HCT116 (cell line): Measurements from ENCODE around the gene LYRM1. TPM values are rescaled to one million over a fixed set of nuclear protein-coding genes. Genes with fewer than 3 reads are reported as not detected.
"Not testable (repeated sequence)": the region's sequence is repeated elsewhere in the genome, so short reads cannot be mapped to it uniquely, and the experiment has no call there.

Source experiments
- ATAC-seq: fragments of 200-7000 bp; cut with Tn5 transposase; 2 replicates; pipeline ENCODE4 v1.9.1; 2020; ENCODE audit warnings: mild to moderate bottlenecking, moderate library complexity
- BruUV-seq: library from RNA; stranded (reverse); fragments of 400-500 nt; replicated peaks from 2 replicates; lab custom pipeline; 2021; lab: Mats Ljungman, UMichigan
- CTCF ChIA-PET: fragments of 300-600 bp; sonication (Branson Sonifier 250); formaldehyde crosslinking; loops from one replicate; lab custom pipeline; 2021; ENCODE audit warnings: antibody characterized with exemption; lab: Charles Lee
- POLR2A ChIA-PET: fragments of 300-600, 350-600 bp; sonication (Branson Sonifier 250); formaldehyde crosslinking; loops from one replicate; lab custom pipeline; 2021; ENCODE audit warnings: antibody characterized with exemption; lab: Charles Lee
- RAD21 ChIA-PET, 2 experiments: fragments of 300-600 bp; sonication (Branson Sonifier 250); formaldehyde crosslinking; loops; one replicate each; lab custom pipeline; 2023; ENCODE audit warnings: low total read pairs in 2 of 2; ENCODE audit not compliant: uncharacterized antibody in 2 of 2, unreplicated experiment in 2 of 2, low non-redundant PET in 1 of 2; lab: Charles Lee
- DNase-seq: peaks from one replicate; pipeline ENCODE4 v3.0.0-alpha.2; 2010; ENCODE audit warnings: low read depth, low spot score
- H2AFZ ChIP-seq: fragments of 200-600 bp; shearing (Covaris generic), sonication (generic); 2 replicates; pipeline ENCODE4 v1.6.1; 2017; ENCODE audit warnings: low read depth, mixed run types, mixed read lengths, antibody characterized with exemption, low read length; ENCODE audit not compliant: poor library complexity, severe bottlenecking
- H3K27ac ChIP-seq: 2 replicates; pipeline ENCODE4 v1.5.1; 2012; ENCODE audit warnings: low read depth, low read length
- H3K27me3 ChIP-seq: fragments of 200-600 bp; sonication (generic); 2 replicates; pipeline ENCODE4 v1.6.1; 2016; ENCODE audit warnings: mixed run types, low read length, mixed read lengths; ENCODE audit not compliant: insufficient read depth
- H3K36me3 ChIP-seq, 2 experiments: fragments of 200-500 bp in 1 of 2; fragments of 200-600 bp in 1 of 2; sonication (Bioruptor generic) in 1 of 2; sonication (generic) in 1 of 2; 2 replicates each; pipeline versions ENCODE4 v1.5.1 to v1.6.1; 2014 to 2016; ENCODE audit warnings: low read length in 2 of 2, inconsistent platforms in 1 of 2, mixed read lengths in 1 of 2, mixed run types in 1 of 2; ENCODE audit not compliant: insufficient read depth in 2 of 2, control insufficient read depth in 1 of 2
- H3K4me1 ChIP-seq, 2 experiments: fragments of 200-600 bp in 1 of 2; sonication (generic) in 1 of 2; 2 replicates each; pipeline versions ENCODE4 v1.5.1 to v1.6.1; 2012 to 2017; ENCODE audit warnings: low read length in 2 of 2, inconsistent platforms in 1 of 2, mild to moderate bottlenecking in 1 of 2, mixed read lengths in 1 of 2, mixed run types in 1 of 2, moderate library complexity in 1 of 2; ENCODE audit not compliant: insufficient read depth in 2 of 2, control insufficient read depth in 1 of 2
- H3K4me2 ChIP-seq: fragments of 200-600 bp; sonication (generic); 2 replicates; pipeline ENCODE4 v1.6.1; 2017; ENCODE audit warnings: mixed run types, low read length, mixed read lengths
- H3K4me3 ChIP-seq, 2 experiments: fragments of 200-600 bp in 1 of 2; sonication (generic) in 1 of 2; replicated peaks in 1 of 2; 2 replicates each; pipeline ENCODE4 v1.5.1; 2011 to 2016; ENCODE audit warnings: low read length in 2 of 2, control low read depth in 1 of 2, low read depth in 1 of 2, mild to moderate bottlenecking in 1 of 2, mixed read lengths in 1 of 2, mixed run types in 1 of 2
- H3K79me2 ChIP-seq: fragments of 200-600 bp; sonication (generic); 2 replicates; pipeline ENCODE4 v1.6.1; 2017; ENCODE audit warnings: mild to moderate bottlenecking, mixed run types, low read length, moderate library complexity, mixed read lengths; ENCODE audit not compliant: insufficient read depth
- H3K9ac ChIP-seq: fragments of 200-600 bp; sonication (generic); 2 replicates; pipeline ENCODE4 v1.6.1; 2016; ENCODE audit warnings: low read length, mixed read lengths
- H3K9me2 ChIP-seq: fragments of 200-600 bp; sonication (generic), shearing (Covaris generic); 2 replicates; pipeline ENCODE4 v1.6.1; 2017; ENCODE audit warnings: mixed run types, mild to moderate bottlenecking, moderate library complexity; ENCODE audit not compliant: insufficient read depth
- H3K9me3 ChIP-seq, 2 experiments: fragments of 200-500 bp in 1 of 2; fragments of 200-600 bp in 1 of 2; sonication (Bioruptor generic) in 1 of 2; sonication (generic) in 1 of 2; 2 replicates each; pipeline ENCODE4 v1.6.1; 2014 to 2017; ENCODE audit warnings: low read length in 2 of 2, mixed read lengths in 2 of 2, inconsistent platforms in 1 of 2, low read depth in 1 of 2, mild to moderate bottlenecking in 1 of 2, mixed run types in 1 of 2, moderate library complexity in 1 of 2; ENCODE audit not compliant: control insufficient read depth in 1 of 2, insufficient read depth in 1 of 2
- H4K20me1 ChIP-seq: fragments of 200-600 bp; sonication (generic), shearing (Covaris generic); 2 replicates; pipeline ENCODE4 v1.6.1; 2017; ENCODE audit warnings: mixed run types, mild to moderate bottlenecking, moderate library complexity; ENCODE audit not compliant: insufficient read depth
- CEBPB ChIP-seq: IDR thresholded peaks from 2 replicates; pipeline ENCODE4 v1.6.1; 2012; ENCODE audit warnings: low read depth
- ELF1 ChIP-seq: IDR thresholded peaks from 2 replicates; pipeline ENCODE4 v1.6.1; 2012; ENCODE audit warnings: low read depth, borderline replicate concordance
- EZH2 ChIP-seq: fragments of 200-600 bp; sonication (generic); IDR thresholded peaks from 2 replicates; pipeline ENCODE4 v1.6.1; 2017; ENCODE audit warnings: antibody characterized with exemption, mixed run types
- FOSL1 ChIP-seq: IDR thresholded peaks from 2 replicates; pipeline ENCODE4 v1.6.1; 2012; ENCODE audit warnings: low read depth
- JUND ChIP-seq: IDR thresholded peaks from 2 replicates; pipeline ENCODE4 v1.6.1; 2012
- POLR2A ChIP-seq: IDR thresholded peaks from 2 replicates; pipeline ENCODE4 v1.7.0; 2011; ENCODE audit warnings: borderline replicate concordance; ENCODE audit not compliant: insufficient read depth, insufficient read length; ENCODE audit errors: extremely low read depth
- RAD21 ChIP-seq: IDR thresholded peaks from 2 replicates; pipeline ENCODE4 v1.6.1; 2012; ENCODE audit warnings: low read depth, mild to moderate bottlenecking
- REST ChIP-seq: IDR thresholded peaks from 2 replicates; pipeline ENCODE4 v1.6.1; 2012; ENCODE audit warnings: low read depth
- SIN3A ChIP-seq: IDR thresholded peaks from 2 replicates; pipeline ENCODE4 v1.6.1; 2012; ENCODE audit warnings: low read depth
- SP1 ChIP-seq: IDR thresholded peaks from 2 replicates; pipeline ENCODE4 v1.6.1; 2012; ENCODE audit warnings: low read depth
- SRF ChIP-seq: IDR thresholded peaks from 2 replicates; pipeline ENCODE4 v1.6.1; 2012; ENCODE audit warnings: low read depth
- TCF7L2 ChIP-seq: IDR thresholded peaks from 2 replicates; pipeline ENCODE4 v1.7.0; 2011; ENCODE audit warnings: borderline replicate concordance, inconsistent platforms; ENCODE audit not compliant: insufficient read depth, insufficient read length; ENCODE audit errors: extremely low read depth
- YY1 ChIP-seq: IDR thresholded peaks from 2 replicates; pipeline ENCODE4 v1.6.1; 2011; ENCODE audit warnings: low read length, low read depth, moderate library complexity, mild to moderate bottlenecking; ENCODE audit not compliant: insufficient replicate concordance; ENCODE audit errors: extremely low read depth
- ZFX ChIP-seq: fragments of 450-650 bp; IDR thresholded peaks from 2 replicates; pipeline ENCODE4 v1.6.1; 2017
- ZNF274 ChIP-seq: fragments of 200-500 bp; sonication (Bioruptor generic); IDR thresholded peaks from 2 replicates; pipeline ENCODE4 v1.6.1; 2014; ENCODE audit warnings: mild to moderate bottlenecking, low read depth, low read length, inconsistent platforms
- intact Hi-C: fragments of 100-400 bp; cut with micrococcal nuclease; formaldehyde crosslinking; loops from 2 replicates; pipeline ENCODE4 v1.10.0; 2022
- total RNA-seq: library from RNA; stranded (reverse); gene quantifications from one replicate; pipeline ENCODE4 v1.2.1, GENCODE V29; 2021; ENCODE audit not compliant: unreplicated experiment
- TF ChIP-seq, protein P1 (sequence below): IDR thresholded peaks from 2 replicates; pipeline ENCODE4 v1.6.1; 2011; ENCODE audit warnings: mild to moderate bottlenecking, low read length, moderate library complexity; ENCODE audit not compliant: insufficient replicate concordance; ENCODE audit errors: extremely low read depth
- TF ChIP-seq, protein P2 (sequence below): IDR thresholded peaks from 2 replicates; pipeline ENCODE4 v1.6.1; 2012
- TF ChIP-seq, protein P3 (sequence below): IDR thresholded peaks from 2 replicates; pipeline ENCODE4 v1.6.1; 2012

LYRM1 gene
- total RNA-seq, 1 experiment from 2014 or later: 26.7 TPM

GRCh38 chr16:20860361-20860760 lies 40.2 kb upstream of the LYRM1 start:
- CTCF ChIA-PET: no interaction called here
- Histone ChIP-seq H3K27me3 (no peaks in the 10 kb centered on the region), H3K4me1 (peaks cover 9 to 10% of the 10 kb centered on the region in 2 experiments), H2AFZ (no peak overlapping the region), H3K36me3 (peaks cover 0 to 19% of the 10 kb centered on the region in 2 experiments; a peak in 3 of 4 replicates)
- intact Hi-C loops: no loop called here
- POLR2A ChIA-PET: no interaction called here
- RAD21 ChIA-PET: no interaction called here
- no peak for TF ChIP-seq SP1
- TF ChIP-seq, protein P1, sequence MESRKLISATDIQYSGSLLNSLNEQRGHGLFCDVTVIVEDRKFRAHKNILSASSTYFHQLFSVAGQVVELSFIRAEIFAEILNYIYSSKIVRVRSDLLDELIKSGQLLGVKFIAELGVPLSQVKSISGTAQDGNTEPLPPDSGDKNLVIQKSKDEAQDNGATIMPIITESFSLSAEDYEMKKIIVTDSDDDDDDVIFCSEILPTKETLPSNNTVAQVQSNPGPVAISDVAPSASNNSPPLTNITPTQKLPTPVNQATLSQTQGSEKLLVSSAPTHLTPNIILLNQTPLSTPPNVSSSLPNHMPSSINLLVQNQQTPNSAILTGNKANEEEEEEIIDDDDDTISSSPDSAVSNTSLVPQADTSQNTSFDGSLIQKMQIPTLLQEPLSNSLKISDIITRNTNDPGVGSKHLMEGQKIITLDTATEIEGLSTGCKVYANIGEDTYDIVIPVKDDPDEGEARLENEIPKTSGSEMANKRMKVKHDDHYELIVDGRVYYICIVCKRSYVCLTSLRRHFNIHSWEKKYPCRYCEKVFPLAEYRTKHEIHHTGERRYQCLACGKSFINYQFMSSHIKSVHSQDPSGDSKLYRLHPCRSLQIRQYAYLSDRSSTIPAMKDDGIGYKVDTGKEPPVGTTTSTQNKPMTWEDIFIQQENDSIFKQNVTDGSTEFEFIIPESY: no peak
- TF ChIP-seq ELF1: no peak
- no peak for TF ChIP-seq TCF7L2
- TF ChIP-seq SRF: no peak
- no peak for TF ChIP-seq ZNF274
- TF ChIP-seq ZFX: no peak
- TF ChIP-seq REST: no peak
- TF ChIP-seq SIN3A: no peak
- no peak for TF ChIP-seq FOSL1
- no peak for TF ChIP-seq CEBPB
- no peak for TF ChIP-seq JUND
- TF ChIP-seq, protein P2, sequence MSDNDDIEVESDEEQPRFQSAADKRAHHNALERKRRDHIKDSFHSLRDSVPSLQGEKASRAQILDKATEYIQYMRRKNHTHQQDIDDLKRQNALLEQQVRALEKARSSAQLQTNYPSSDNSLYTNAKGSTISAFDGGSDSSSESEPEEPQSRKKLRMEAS: no peak
- TF ChIP-seq, protein P3, sequence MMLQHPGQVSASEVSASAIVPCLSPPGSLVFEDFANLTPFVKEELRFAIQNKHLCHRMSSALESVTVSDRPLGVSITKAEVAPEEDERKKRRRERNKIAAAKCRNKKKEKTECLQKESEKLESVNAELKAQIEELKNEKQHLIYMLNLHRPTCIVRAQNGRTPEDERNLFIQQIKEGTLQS: no peak
- TF ChIP-seq RAD21: no peak
- no peak for TF ChIP-seq EZH2
- TF ChIP-seq POLR2A: no peak
- no peak for TF ChIP-seq YY1
- TF ChIP-seq, all 23 proteins: peak for 0
- Histone ChIP-seq H3K27ac (no peak overlapping the region), H3K9ac (no peak overlapping the region), H3K9me2 (no peaks in the 10 kb centered on the region), H3K9me3 (no peaks in the 10 kb centered on the region), H3K4me2 (no peak overlapping the region), H3K79me2 (peaks cover 32% of the 10 kb centered on the region), H3K4me3 (no peak overlapping the region), H4K20me1 (no peaks in the 10 kb centered on the region)
- ATAC-seq (no peak), DNase-seq (no peak)
- no TSS peak for BruUV-seq

GRCh38 chr16:20860995-20861394 lies 39.6 kb upstream of the LYRM1 start:
- RAD21 ChIA-PET, BruUV-seq, H3K4me2 ChIP-seq, POLR2A ChIA-PET, H3K9me2 ChIP-seq, H3K4me3 ChIP-seq, intact Hi-C loops, DNase-seq, H3K27me3 ChIP-seq, H4K20me1 ChIP-seq, H3K9ac ChIP-seq, ATAC-seq, H3K9me3 ChIP-seq, H3K27ac ChIP-seq, H2AFZ ChIP-seq, CTCF ChIA-PET: not testable (repeated sequence)
- Histone ChIP-seq H3K79me2 (peaks cover 37% of the 10 kb centered on the region), H3K36me3 (peaks cover 0 to 19% of the 10 kb centered on the region in 2 experiments; a peak in 3 of 4 replicates), H3K4me1 (peaks cover 15 to 16% of the 10 kb centered on the region in 2 experiments)
